ENCODE measurements around the gene MTCH1. TPM values are rescaled to one million over a fixed set of nuclear protein-coding genes. Genes with fewer than 3 reads are reported as not detected.

The MTCH1 gene
- total and polyA plus RNA-seq, 2 of the 4 experiments (the other 2 are of a cell fraction) = 215 to 263 TPM

DNA sequence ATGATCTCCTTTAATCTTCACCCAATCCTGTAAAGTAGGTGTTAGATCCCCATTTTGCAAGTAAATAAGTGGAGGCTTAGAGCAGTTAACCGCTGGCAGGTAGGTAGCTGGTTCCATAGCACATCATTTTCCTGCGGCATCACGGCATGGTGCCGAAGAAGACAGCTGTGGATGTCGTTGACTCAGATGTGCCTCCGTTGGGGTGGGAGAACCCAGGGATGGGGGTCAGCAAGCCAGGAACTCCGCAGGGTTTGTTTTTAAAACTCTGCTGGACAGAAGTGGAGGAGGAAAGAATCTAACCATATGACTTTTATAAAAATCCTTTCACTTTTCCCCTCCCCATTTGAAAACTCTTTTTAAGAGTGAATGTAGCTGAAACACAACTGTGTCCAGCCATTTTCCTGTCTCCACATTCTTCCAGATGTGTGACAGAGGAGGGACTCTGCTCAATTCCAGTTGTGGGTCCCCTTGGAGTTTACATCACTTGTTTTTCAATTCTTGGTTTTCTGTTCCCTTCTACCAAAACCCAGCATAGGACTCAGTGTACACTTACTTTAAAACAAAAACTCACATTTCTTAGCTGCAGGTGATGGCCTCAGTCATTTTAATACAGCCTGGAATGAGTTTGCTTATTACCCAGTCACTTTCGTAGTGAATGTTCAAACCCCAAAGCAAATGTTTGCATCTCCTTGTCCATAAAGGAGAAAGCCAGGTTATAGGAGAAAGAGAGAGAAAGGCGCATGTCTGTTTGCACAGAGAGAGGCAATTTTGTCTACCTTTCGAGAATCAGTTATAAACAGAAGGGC, 59.1 kb downstream of the MTCH1 start:
- H3K4me1 ChIP-seq (ENCODE audit: control insufficient read depth, insufficient read depth, low read length) = peaks cover 38% of the 10 kb centered on the region

More for the DNA sequence above, 59.1 kb downstream of the MTCH1 start:
- intact Hi-C loops (cut with micrococcal nuclease) = no loop called here
- peak overlapping the region; percentile 32 for H2BK5ac ChIP-seq (ENCODE audit: low read depth, low read length, poor library complexity, severe bottlenecking)
- H3K9ac ChIP-seq (ENCODE audit: low read depth, low read length) = no peak overlapping the region
- TF ChIP-seq NFE2L2 (IDR thresholded peaks at IDR 0.05; ENCODE audit: low read depth, low read length) (no peak), CEBPB (IDR thresholded peaks at IDR 0.05; ENCODE audit: low read depth, low read length) (no peak), MXI1 (IDR thresholded peaks at IDR 0.05; ENCODE audit: borderline replicate concordance, low read depth, low read length) (no peak), RCOR1 (IDR thresholded peaks at IDR 0.05; ENCODE audit: insufficient replicate concordance, low read length) (no peak), ELK1 (IDR thresholded peaks at IDR 0.05; ENCODE audit: borderline replicate concordance, low read depth, low read length) (no peak), BHLHE40 (IDR thresholded peaks at IDR 0.05; ENCODE audit: low read depth, low read length) (no peak), FOS (IDR thresholded peaks at IDR 0.05; ENCODE audit: low read depth, low read length) (no peak), RAD21 (IDR thresholded peaks at IDR 0.05; ENCODE audit: low read length) (no peak)
- peak overlapping the region; percentile 73; the same call in 1 of the 2 replicates for H2AK5ac ChIP-seq (ENCODE audit: low read depth, low read length)
- WGBS, 2 experiments (ENCODE audit: extremely low coverage in 2 of 2, insufficient read length in 1 of 2) = 64% methylated on average over 4 of the region's 10 CpGs; no CpG with 5 or more reads in 1 of the 2 experiments
- H2AK9ac ChIP-seq (replicated peaks; ENCODE audit: low read depth, low read length, poor library complexity) = peak overlapping the region; percentile 44
- H3K27ac ChIP-seq (ENCODE audit: insufficient read depth, low read length) = no peak overlapping the region
- 0 out of 4 replicates have a peak overlapping the region, but pooled peaks of 1 of the 2 experiments have one; percentile 28 for H4K8ac ChIP-seq (ENCODE audit: low read depth in 2 of 2, low read length in 2 of 2)
- no peak overlapping the region for H2AFZ ChIP-seq (replicated peaks; ENCODE audit: low read length, poor library complexity)
- no peak overlapping the region for H3K4me3 ChIP-seq (ENCODE audit: insufficient read depth, low read depth, low read length)
- H2BK120ac ChIP-seq (ENCODE audit: low read depth, low read length) = peak overlapping the region; percentile 26
- no peaks in the 10 kb centered on the region for H4K20me1 ChIP-seq (ENCODE audit: insufficient read depth, low read length)
- H3K36me3 ChIP-seq (ENCODE audit: control insufficient read depth, insufficient read depth, low read length) = peaks cover 13% of the 10 kb centered on the region
- no peaks in the 10 kb centered on the region for H3K9me3 ChIP-seq (ENCODE audit: control insufficient read depth, insufficient read depth, low read length)
- ATAC-seq (ENCODE audit: low read depth) (no peak), DNase-seq (no peak)
- H3K14ac ChIP-seq (replicated peaks; ENCODE audit: low read depth, low read length) = 0 out of 2 replicates have a peak overlapping the region, but pooled peaks have one; percentile 25
- H4K91ac ChIP-seq (ENCODE audit: insufficient read depth, low read depth, low read length) = peak overlapping the region; percentile 28
- peak overlapping the region; percentile 29; the same call in 1 of the 2 replicates for H3K18ac ChIP-seq (ENCODE audit: low read depth, low read length)
- POLR2A ChIA-PET (ENCODE audit: unreplicated experiment) = no interaction called here
- no peak overlapping the region for H2BK15ac ChIP-seq (ENCODE audit: low read depth, low read length)
- H3K27me3 ChIP-seq (ENCODE audit: control insufficient read depth, insufficient read depth, low read length) = no peaks in the 10 kb centered on the region
- dilution Hi-C loops (cut with HindIII; ENCODE audit: low sequenced_read_pairs, unreplicated experiment) = no loop called here
- H2BK20ac ChIP-seq (ENCODE audit: low read depth, low read length) = 0 out of 2 replicates have a peak overlapping the region, but pooled peaks have one; percentile 9
- 0 out of 2 replicates have a peak overlapping the region, but pooled peaks have one; percentile 11 for H3K23ac ChIP-seq (ENCODE audit: low read depth, low read length)
- H3K56ac ChIP-seq (ENCODE audit: extremely low read depth, insufficient read depth, low read length) = no peak overlapping the region
- peak overlapping the region; percentile 8; the same call in 1 of the 2 replicates for H3K4me2 ChIP-seq (ENCODE audit: low read depth, low read length)
- peak overlapping the region; percentile 60; the same call in 1 of the 2 replicates for H4K5ac ChIP-seq (ENCODE audit: low read depth, low read length)
- H3K4ac ChIP-seq (ENCODE audit: low read depth, low read length) = peak overlapping the region; percentile 56
- BruUV-seq (replicated peaks) = no TSS peak
- in situ Hi-C loops (cut with MboI; ENCODE audit: low sequenced_read_pairs) = no loop called here
- H3K79me1 ChIP-seq (ENCODE audit: low read depth in 1 of 2, low read length in 2 of 2) = peaks cover 0 to 3% of the 10 kb centered on the region in 2 experiments; a peak in 1 of 4 replicates
- CTCF ChIA-PET = interaction anchor here (1.1 kb wide), 1 partner anchor 23 kb away, joined by 4 read pairs; no protein-coding TSS in a partner anchor
- H3K9me1 ChIP-seq (ENCODE audit: insufficient read depth, low read length) = peaks cover 19% of the 10 kb centered on the region

All from IMR-90 (cell line).